Small intestine (tissue), 7 donors: ENCODE data around the gene ARHGEF4. TPM values are rescaled to one million over a fixed set of nuclear protein-coding genes. Genes with fewer than 3 reads are reported as not detected.

ENCODE experiments used
- DNase-seq, 2 donors: peaks; one replicate each; pipeline versions ENCODE4 v3.0.0 to v3.0.0-alpha.2; 2013
- FAIRE-seq: peaks from 2 replicates; lab custom pipeline; 2012; peaks lifted over from hg19 to GRCh38; lab: Jason Lieb, UNC
- H3K27ac ChIP-seq, 3 donors: one replicate each; pipeline ENCODE4 v1.5.1; 2013; ENCODE audit warnings: low read length in 2 of 3, mild to moderate bottlenecking in 2 of 3, control low read depth in 1 of 3, inconsistent platforms in 1 of 3, low read depth in 1 of 3, moderate library complexity in 1 of 3
- H3K27me3 ChIP-seq, 3 donors: one replicate each; pipeline ENCODE4 v1.6.1; 2013; ENCODE audit warnings: low read length in 3 of 3, inconsistent platforms in 1 of 3; ENCODE audit not compliant: control insufficient read depth in 3 of 3, insufficient read depth in 3 of 3
- H3K36me3 ChIP-seq, 3 donors: one replicate each; pipeline ENCODE4 v1.6.1; 2013; ENCODE audit warnings: low read length in 3 of 3, inconsistent platforms in 1 of 3, low read depth in 1 of 3, mild to moderate bottlenecking in 1 of 3, moderate library complexity in 1 of 3; ENCODE audit not compliant: control insufficient read depth in 3 of 3, insufficient read depth in 2 of 3
- H3K4me1 ChIP-seq, 3 donors: one replicate each; pipeline ENCODE4 v1.6.1; 2013; ENCODE audit warnings: low read length in 2 of 3, inconsistent platforms in 1 of 3, low read depth in 1 of 3, mild to moderate bottlenecking in 1 of 3, moderate library complexity in 1 of 3; ENCODE audit not compliant: control insufficient read depth in 3 of 3, insufficient read depth in 2 of 3
- H3K4me3 ChIP-seq, 3 donors: one replicate each; pipeline ENCODE4 v1.5.1; 2013; ENCODE audit warnings: low read length in 3 of 3, control low read depth in 1 of 3, inconsistent platforms in 1 of 3, low read depth in 1 of 3, mild to moderate bottlenecking in 1 of 3, moderate library complexity in 1 of 3
- H3K9me3 ChIP-seq, 2 donors: one replicate each; pipeline ENCODE4 v1.6.1; 2013; ENCODE audit warnings: low read depth in 1 of 2, low read length in 1 of 2; ENCODE audit not compliant: control insufficient read depth in 2 of 2, insufficient read depth in 1 of 2
- WGBS, 3 donors: extraction: QIAGEN DNeasy Blood & Tissue Kit; methylation state at CpG; one replicate each; pipeline ENCODE4 v1.1.7; 2013; 5-methylcytosine and 5-hydroxymethylcytosine counted together
- polyA plus RNA-seq, 4 donors: library from polyadenylated mRNA; stranded (reverse) in 3 of 4; unstranded in 1 of 4; fragments of 200-250 nt in 3 of 4; fragments of 120-200 nt in 1 of 4; gene quantifications; one replicate each; pipeline versions ENCODE4 v1.2.1 to v1.2.3, GENCODE V29; 2013
- donor health status: healthy with polysubstance abuse.
- donor health status: control.
- donor health status: control.
- donor health status: Bipolar disorder and iron deficiency.
- donor health status: healthy.

The ARHGEF4 gene
- polyA plus RNA-seq, 4 donors = 0.22 to 2.8 (median 0.83) TPM; not detected in 1

GRCh38 chr2:131023758-131024157 lies 187.0 kb downstream of the ARHGEF4 start:
- WGBS, 3 donors = 83 to 100% (median 88%) methylated on average over 1 of the region's 1 CpG
- Histone ChIP-seq H3K4me3 (no peak overlapping the region), H3K4me1 (no peaks in the 10 kb centered on the region), H3K9me3 (no peaks in the 10 kb centered on the region), H3K27me3 (no peaks in the 10 kb centered on the region), H3K36me3 (no peaks in the 10 kb centered on the region), H3K27ac (no peak overlapping the region)
- FAIRE-seq (no peak), DNase-seq (no peak)

- H3K9me3 ChIP-seq = no peaks in the 10 kb centered on the region
- 41 to 52% (median 51%) methylated on average over 5 of the region's 5 CpGs for WGBS, 3 donors
- H3K4me1 ChIP-seq = no peaks in the 10 kb centered on the region
- H3K4me3 ChIP-seq = no peak overlapping the region
- DNase-seq (no peak), FAIRE-seq (no peak)
- no peaks in the 10 kb centered on the region for H3K36me3 ChIP-seq
- H3K27me3 ChIP-seq = no peaks in the 10 kb centered on the region
- H3K27ac ChIP-seq = no peak overlapping the region
Observed at GRCh38 chr2:131026919-131027318, 190.2 kb downstream of the ARHGEF4 start.

- Histone ChIP-seq H3K27me3 (no peaks in the 10 kb centered on the region), H3K4me1 (no peaks in the 10 kb centered on the region), H3K36me3 (no peaks in the 10 kb centered on the region), H3K9me3 (no peaks in the 10 kb centered on the region), H3K27ac (no peak overlapping the region), H3K4me3 (no peak overlapping the region)
- 81 to 83% (median 83%) methylated on average over 12 of the region's 12 CpGs for WGBS, 3 donors
- no peak for FAIRE-seq
- DNase-seq = no peak
Observed at GRCh38 chr2:131027566-131028528, 191.1 kb downstream of the ARHGEF4 start.

- H3K36me3 ChIP-seq = no peaks in the 10 kb centered on the region
- no peaks in the 10 kb centered on the region for H3K4me1 ChIP-seq
- DNase-seq (no peak), FAIRE-seq (no peak)
- 61 to 73% (median 65%) methylated on average over 8 of the region's 8 CpGs for WGBS, 3 donors
- H3K27me3 ChIP-seq = peaks cover 0 to 11% (median 4%) of the 10 kb centered on the region in 3 donors
- H3K27ac ChIP-seq = no peak overlapping the region
- H3K4me3 ChIP-seq = no peak overlapping the region
- no peaks in the 10 kb centered on the region for H3K9me3 ChIP-seq
Observed at GRCh38 chr2:131029812-131030211, 193.1 kb downstream of the ARHGEF4 start.

- WGBS, 3 donors = 55 to 69% (median 58%) methylated on average over 13 of the region's 13 CpGs
Observed at GRCh38 chr2:131030478-131030971, 193.8 kb downstream of the ARHGEF4 start.

GRCh38 chr2:131031431-131031841 lies 194.7 kb downstream of the ARHGEF4 start:
- H3K27ac ChIP-seq = no peak overlapping the region
- FAIRE-seq (no peak), DNase-seq (no peak)
- peaks cover 9 to 23% (median 12%) of the 10 kb centered on the region in 3 donors for H3K27me3 ChIP-seq
- no peak overlapping the region for H3K4me3 ChIP-seq
- 74 to 77% (median 75%) methylated on average over 9 of the region's 9 CpGs for WGBS, 3 donors
- H3K36me3 ChIP-seq = no peaks in the 10 kb centered on the region
- H3K4me1 ChIP-seq = no peaks in the 10 kb centered on the region
- H3K9me3 ChIP-seq = no peaks in the 10 kb centered on the region

More at GRCh38 chr2:131030478-131030971, 193.8 kb downstream of the ARHGEF4 start:
- Histone ChIP-seq H3K4me3 (no peak overlapping the region), H3K4me1 (no peaks in the 10 kb centered on the region), H3K36me3 (no peaks in the 10 kb centered on the region), H3K27me3 (peaks cover 4 to 14% (median 7%) of the 10 kb centered on the region in 3 donors), H3K27ac (no peak overlapping the region), H3K9me3 (no peaks in the 10 kb centered on the region)
- DNase-seq = no peak
- FAIRE-seq = no peak

GRCh38 chr2:131031875-131032274 lies 195.2 kb downstream of the ARHGEF4 start:
- H3K4me1 ChIP-seq = no peaks in the 10 kb centered on the region
- FAIRE-seq (no peak), DNase-seq (no peak)
- 72 to 76% (median 72%) methylated on average over 8 to 9 of the region's 9 CpGs for WGBS, 3 donors
- H3K27me3 ChIP-seq = peaks cover 12 to 27% (median 12%) of the 10 kb centered on the region in 3 donors
- H3K9me3 ChIP-seq = no peaks in the 10 kb centered on the region
- H3K4me3 ChIP-seq = no peak overlapping the region
- no peaks in the 10 kb centered on the region for H3K36me3 ChIP-seq
- H3K27ac ChIP-seq = no peak overlapping the region

- no peak overlapping the region for H3K4me3 ChIP-seq
- H3K36me3 ChIP-seq = no peaks in the 10 kb centered on the region
- WGBS, 3 donors = 71 to 89% (median 79%) methylated on average over 4 of the region's 4 CpGs
- peaks cover 12 to 32% (median 12%) of the 10 kb centered on the region in 3 donors for H3K27me3 ChIP-seq
- no peak overlapping the region for H3K27ac ChIP-seq
- H3K9me3 ChIP-seq = no peaks in the 10 kb centered on the region
- no peak for FAIRE-seq
- DNase-seq = no peak
- H3K4me1 ChIP-seq = no peaks in the 10 kb centered on the region
Observed at GRCh38 chr2:131032393-131032836, 195.7 kb downstream of the ARHGEF4 start.
